H9 (cell line): ENCODE measurements around the gene HSPG2. TPM values are rescaled to one million over a fixed set of nuclear protein-coding genes. Genes with fewer than 3 reads are reported as not detected.
A peak's percentile ranks its signal among the peaks of the same experiment; 100 is the strongest.

Source experiments
- DNase-seq: peaks from one replicate; pipeline ENCODE4 v3.0.0-alpha.2; 2017
- H2AFZ ChIP-seq: one replicate; pipeline ENCODE4 v1.6.1; 2013; ENCODE audit warnings: mild to moderate bottlenecking, low read length, control low read depth, moderate library complexity
- H2AK5ac ChIP-seq: 2 replicates; pipeline ENCODE4 v1.6.1; 2013; ENCODE audit warnings: low read length, control low read depth, mixed read lengths; ENCODE audit not compliant: insufficient read length
- H2BK120ac ChIP-seq: one replicate; pipeline ENCODE4 v1.6.1; 2013; ENCODE audit warnings: low read depth, mild to moderate bottlenecking, low read length, control low read depth, inconsistent platforms; ENCODE audit not compliant: poor library complexity, severe bottlenecking
- H2BK12ac ChIP-seq: 2 replicates; pipeline ENCODE4 v1.6.1; 2013; ENCODE audit warnings: low read length, control low read depth, mixed read lengths, low read depth; ENCODE audit not compliant: insufficient read length
- H2BK15ac ChIP-seq: 2 replicates; pipeline ENCODE4 v1.6.1; 2013; ENCODE audit warnings: low read depth, low read length, control low read depth
- H2BK20ac ChIP-seq: one replicate; pipeline ENCODE4 v1.6.1; 2013; ENCODE audit warnings: low read depth, mild to moderate bottlenecking, low read length, control low read depth, inconsistent platforms; ENCODE audit not compliant: poor library complexity, severe bottlenecking
- H2BK5ac ChIP-seq: 2 replicates; pipeline ENCODE4 v1.6.1; 2013; ENCODE audit warnings: low read length, control low read depth, mixed read lengths; ENCODE audit not compliant: insufficient read length
- H3K14ac ChIP-seq: 2 replicates; pipeline ENCODE4 v1.6.1; 2013; ENCODE audit warnings: low read length, control low read depth; ENCODE audit not compliant: insufficient read depth
- H3K18ac ChIP-seq: 2 replicates; pipeline ENCODE4 v1.6.1; 2013; ENCODE audit warnings: low read depth, mild to moderate bottlenecking, mixed read lengths, low read length, control low read depth; ENCODE audit not compliant: insufficient read length
- H3K23ac ChIP-seq: 2 replicates; pipeline ENCODE4 v1.6.1; 2013; ENCODE audit warnings: low read length, control low read depth, mixed read lengths, low read depth; ENCODE audit not compliant: insufficient read length
- H3K23me2 ChIP-seq: 2 replicates; pipeline ENCODE4 v1.6.1; 2013; ENCODE audit warnings: low read depth, mild to moderate bottlenecking, mixed read lengths, low read length, control low read depth; ENCODE audit not compliant: insufficient read length, poor library complexity, severe bottlenecking
- H3K27ac ChIP-seq: 2 replicates; pipeline ENCODE4 v1.5.1; 2013; ENCODE audit warnings: low read length, control low read depth, mixed read lengths, low read depth; ENCODE audit not compliant: insufficient read length
- H3K27me3 ChIP-seq: 2 replicates; pipeline ENCODE4 v1.6.1; 2013; ENCODE audit warnings: low read length, control low read depth, inconsistent platforms; ENCODE audit not compliant: insufficient read depth
- H3K4ac ChIP-seq: 2 replicates; pipeline ENCODE4 v1.6.1; 2013; ENCODE audit warnings: low read depth, mild to moderate bottlenecking, control low read depth, inconsistent platforms, low read length, moderate library complexity
- H3K4me1 ChIP-seq: 2 replicates; pipeline ENCODE4 v1.6.1; 2013; ENCODE audit warnings: low read length, control low read depth, inconsistent platforms; ENCODE audit not compliant: insufficient read depth
- H3K4me2 ChIP-seq: 2 replicates; pipeline ENCODE4 v1.6.1; 2013; ENCODE audit warnings: low read length, control low read depth, mixed read lengths; ENCODE audit not compliant: insufficient read length, insufficient read depth
- H3K56ac ChIP-seq: 2 replicates; pipeline ENCODE4 v1.6.1; 2013; ENCODE audit warnings: low read depth, mild to moderate bottlenecking, mixed read lengths, low read length, control low read depth; ENCODE audit not compliant: insufficient read length
- H3K79me1 ChIP-seq: 2 replicates; pipeline ENCODE4 v1.6.1; 2013; ENCODE audit warnings: low read depth, mild to moderate bottlenecking, moderate library complexity, low read length, control low read depth, inconsistent platforms; ENCODE audit not compliant: insufficient read depth, poor library complexity, severe bottlenecking
- H3K79me2 ChIP-seq: 2 replicates; pipeline ENCODE4 v1.6.1; 2013; ENCODE audit warnings: low read length, control low read depth, inconsistent platforms; ENCODE audit not compliant: insufficient read depth
- H3K9ac ChIP-seq: 2 replicates; pipeline ENCODE4 v1.6.1; 2013; ENCODE audit warnings: low read length, control low read depth, mixed read lengths; ENCODE audit not compliant: insufficient read length; ENCODE audit errors: extremely low read depth
- H3K9me3 ChIP-seq: one replicate; pipeline ENCODE4 v1.6.1; 2013; ENCODE audit warnings: low read depth, low read length, inconsistent platforms; ENCODE audit not compliant: control insufficient read depth
- H3T11ph ChIP-seq: one replicate; pipeline ENCODE4 v1.6.1; 2013; ENCODE audit warnings: mild to moderate bottlenecking, low read length, control low read depth, inconsistent platforms
- H4K20me1 ChIP-seq: one replicate; pipeline ENCODE4 v1.6.1; 2013; ENCODE audit not compliant: control insufficient read depth, insufficient read length, insufficient read depth
- H4K5ac ChIP-seq: 2 replicates; pipeline ENCODE4 v1.6.1; 2013; ENCODE audit warnings: low read depth, mild to moderate bottlenecking, mixed read lengths, low read length, control low read depth; ENCODE audit not compliant: insufficient read length
- H4K8ac ChIP-seq: replicated peaks from 2 replicates; pipeline ENCODE4 v1.6.1; 2013; ENCODE audit warnings: low read length, control low read depth, mixed read lengths, low read depth; ENCODE audit not compliant: insufficient read length
- H4K91ac ChIP-seq: 2 replicates; pipeline ENCODE4 v1.6.1; 2013; ENCODE audit warnings: low read depth, mild to moderate bottlenecking, moderate library complexity, mixed read lengths, low read length, control low read depth; ENCODE audit not compliant: insufficient read length
- H3K27ac Mint-ChIP-seq, 3 experiments: 2 replicates in 2 of 3; 3 replicates in 1 of 3; pipeline ENCODE4 v1.8.0; 2020 to 2021; ENCODE audit warnings: mixed read lengths in 3 of 3, mild to moderate bottlenecking in 1 of 3, moderate library complexity in 1 of 3
- H3K27me3 Mint-ChIP-seq: 2 replicates; pipeline ENCODE4 v1.8.0; 2021; ENCODE audit warnings: low read depth, mild to moderate bottlenecking, moderate library complexity, mixed read lengths
- H3K36me3 Mint-ChIP-seq, 3 experiments: 2 replicates in 2 of 3; 3 replicates in 1 of 3; pipeline ENCODE4 v1.8.0; 2020 to 2021; ENCODE audit warnings: low read depth in 3 of 3, mixed read lengths in 3 of 3; ENCODE audit not compliant: insufficient read depth in 1 of 3
- H3K4me1 Mint-ChIP-seq, 2 experiments: 2 replicates each; pipeline ENCODE4 v1.8.0; 2020; ENCODE audit warnings: mixed read lengths in 2 of 2
- H3K4me3 Mint-ChIP-seq, 2 experiments: 2 replicates in 1 of 2; 3 replicates in 1 of 2; pipeline ENCODE4 v1.8.0; 2020 to 2021; ENCODE audit warnings: mild to moderate bottlenecking in 2 of 2, mixed read lengths in 2 of 2, moderate library complexity in 1 of 2
- H3K9me3 Mint-ChIP-seq, 2 experiments: 2 replicates in 1 of 2; 3 replicates in 1 of 2; pipeline ENCODE4 v1.8.0; 2020; ENCODE audit warnings: mild to moderate bottlenecking in 2 of 2, mixed read lengths in 2 of 2, moderate library complexity in 1 of 2
- CTCF ChIP-seq: fragments of 200-600 bp; sonication (generic); conservative IDR thresholded peaks from 3 replicates; pipeline ENCODE4 v1.8.0; 2021; ENCODE audit warnings: antibody characterized with exemption, mild to moderate bottlenecking
- WGBS: extraction: QIAGEN DNeasy Blood & Tissue Kit; methylation state at CpG from one replicate; pipeline ENCODE4 v1.1.7; 2013; ENCODE audit warnings: missing lambda C conversion rate, low lambda C conversion rate, mixed read lengths; ENCODE audit not compliant: insufficient read length; ENCODE audit errors: extremely low coverage; 5-methylcytosine and 5-hydroxymethylcytosine counted together
- total RNA-seq: library from RNA; stranded (reverse); gene quantifications from 2 replicates; pipeline ENCODE4 v1.2.1, GENCODE V29; 2021

HSPG2 gene
- total RNA-seq, 1 experiment from 2014 or later, result 90.0 TPM

- H2BK5ac ChIP-seq, result no peak overlapping the region
- H3K4me1 ChIP-seq, result peaks cover 6% of the 10 kb centered on the region; the same call in 1 of the 2 replicates
- no peak overlapping the region for H3K27ac ChIP-seq
- H4K20me1 ChIP-seq, result no peaks in the 10 kb centered on the region
- Mint-ChIP-seq H3K27ac (peak overlapping the region in 2 of 3 experiments; percentile 2 to 61; a peak in 1 of 7 replicates), H3K4me1 (peaks cover 52 to 60% of the 10 kb centered on the region in 2 experiments), H3K27me3 (peaks cover 2% of the 10 kb centered on the region; the same call in 1 of the 2 replicates), H3K4me3 (peak overlapping the region; percentile 21 to 33; a peak in 3 of 5 replicates), H3K36me3 (peaks cover 0 to 3% (median 0%) of the 10 kb centered on the region in 3 experiments; a peak in 1 of 7 replicates), H3K9me3 (no peaks in the 10 kb centered on the region; a peak in 1 of 5 replicates)
- TF ChIP-seq CTCF, result no peak
- H2BK12ac ChIP-seq, result no peak overlapping the region
- no peak overlapping the region for H3K18ac ChIP-seq
- no peak overlapping the region for H4K8ac ChIP-seq
- peaks cover 14% of the 10 kb centered on the region for H3K23me2 ChIP-seq
- H3K9me3 ChIP-seq, result no peaks in the 10 kb centered on the region
- no peak overlapping the region for H2BK15ac ChIP-seq
- no peak overlapping the region for H3K23ac ChIP-seq
- no peak overlapping the region for H2BK20ac ChIP-seq
- no peak overlapping the region for H3K9ac ChIP-seq
- no peak overlapping the region for H4K91ac ChIP-seq
- H3K14ac ChIP-seq, result no peak overlapping the region
- H3K4ac ChIP-seq, result no peak overlapping the region
- H3T11ph ChIP-seq, result no peak overlapping the region
- H3K27me3 ChIP-seq, result no peaks in the 10 kb centered on the region
- no peak overlapping the region for H4K5ac ChIP-seq
- no peak overlapping the region for H2AK5ac ChIP-seq
- H3K4me2 ChIP-seq, result no peak overlapping the region
- H3K79me1 ChIP-seq, result no peaks in the 10 kb centered on the region
- no peak overlapping the region for H2BK120ac ChIP-seq
- no CpG with 5 or more reads among the region's 11 CpGs for WGBS
- peaks cover 2% of the 10 kb centered on the region; the same call in 1 of the 2 replicates for H3K79me2 ChIP-seq
- DNase-seq, result no peak
- H2AFZ ChIP-seq, result no peak overlapping the region
- no peak overlapping the region for H3K56ac ChIP-seq
Measured at GRCh38 chr1:21938732-21939538, 1.8 kb upstream of the HSPG2 start.
